SJSA1 (cell line): Measurements from ENCODE around the gene TRAP1. TPM values are rescaled to one million over a fixed set of nuclear protein-coding genes. Genes with fewer than 3 reads are reported as not detected.

Experiments used
- DNase-seq, 2 experiments: peaks; one replicate each; pipeline ENCODE4 v3.0.0-alpha.2; 2015 to 2020; ENCODE audit warnings: low spot score in 2 of 2, low read depth in 1 of 2
- H3K27ac ChIP-seq: fragments of 250-450 bp; sonication (Bioruptor Pico); 2 replicates; pipeline ENCODE4 v1.5.1; 2020; ENCODE audit warnings: mild to moderate bottlenecking, moderate library complexity
- H3K27me3 ChIP-seq: fragments of 250-450 bp; sonication (Bioruptor Pico); replicated peaks from 2 replicates; pipeline ENCODE4 v1.5.1; 2020; ENCODE audit warnings: mild to moderate bottlenecking, moderate library complexity
- H3K36me3 ChIP-seq: fragments of 250-450 bp; sonication (Bioruptor Pico); 2 replicates; pipeline ENCODE4 v1.5.1; 2020; ENCODE audit warnings: mild to moderate bottlenecking
- H3K4me1 ChIP-seq: fragments of 250-450 bp; sonication (Bioruptor Pico); replicated peaks from 2 replicates; pipeline ENCODE4 v1.6.1; 2021; ENCODE audit warnings: mild to moderate bottlenecking
- H3K4me3 ChIP-seq: fragments of 250-450 bp; sonication (Bioruptor Pico); 2 replicates; pipeline ENCODE4 v1.5.1; 2020; ENCODE audit warnings: mild to moderate bottlenecking
- H3K9me3 ChIP-seq: fragments of 250-450 bp; sonication (Bioruptor Pico); replicated peaks from 2 replicates; pipeline ENCODE4 v1.5.1; 2020; ENCODE audit warnings: mild to moderate bottlenecking
- total RNA-seq: library from RNA; depleted of rRNA; stranded (reverse); fragments of >200 nt; shearing (Covaris generic); gene quantifications from 2 replicates; pipeline ENCODE4 v1.2.3, GENCODE V29; 2014

Gene TRAP1
- total RNA-seq, 1 experiment from 2014 or later: 50.7 TPM

- Histone ChIP-seq H3K4me1 (no peaks in the 10 kb centered on the region), H3K9me3 (no peaks in the 10 kb centered on the region), H3K27ac (no peak within 1 kb of the TSS), H3K36me3 (peaks cover 47% of the 10 kb centered on the region), H3K27me3 (no peaks in the 10 kb centered on the region), H3K4me3 (no peak within 1 kb of the TSS)
- DNase-seq: peak; percentile 40 to 70
Measured at GRCh38 chr16:3654249-3654991, 62.9 kb downstream of the TRAP1 start, which contains the start of gene DNASE1. Gene DNASE1 (plus strand): TSS chr16:3654691. CDS start chr16:3655374, 683 bp downstream.

GRCh38 chr16:3652373-3653195, 64.7 kb downstream of the TRAP1 start:
- peak in 1 of 2 experiments; percentile 41 for DNase-seq
- no peak overlapping the region for H3K27ac ChIP-seq
- H3K36me3 ChIP-seq: peaks cover 30% of the 10 kb centered on the region
- no peak overlapping the region for H3K4me3 ChIP-seq
- H3K4me1 ChIP-seq: no peaks in the 10 kb centered on the region
- H3K9me3 ChIP-seq: no peaks in the 10 kb centered on the region
- H3K27me3 ChIP-seq: no peaks in the 10 kb centered on the region

GRCh38 chr16:3651461-3652372, 65.6 kb downstream of the TRAP1 start:
- DNase-seq: peak in 1 of 2 experiments; percentile 38
- no peaks in the 10 kb centered on the region for H3K27me3 ChIP-seq
- H3K9me3 ChIP-seq: no peaks in the 10 kb centered on the region
- H3K4me3 ChIP-seq: no peak overlapping the region
- no peak overlapping the region for H3K27ac ChIP-seq
- peaks cover 21% of the 10 kb centered on the region for H3K36me3 ChIP-seq
- H3K4me1 ChIP-seq: no peaks in the 10 kb centered on the region

GRCh38 chr16:3650631-3651265, 66.6 kb downstream of the TRAP1 start:
- H3K4me1 ChIP-seq: no peaks in the 10 kb centered on the region
- H3K9me3 ChIP-seq: no peaks in the 10 kb centered on the region
- no peak overlapping the region for H3K4me3 ChIP-seq
- peaks cover 15% of the 10 kb centered on the region for H3K36me3 ChIP-seq
- no peak overlapping the region for H3K27ac ChIP-seq
- H3K27me3 ChIP-seq: no peaks in the 10 kb centered on the region
- peak in 1 of 2 experiments; percentile 25 for DNase-seq

GRCh38 chr16:3646348-3646920, 70.9 kb downstream of the TRAP1 start:
- Histone ChIP-seq H3K27ac (no peak overlapping the region), H3K9me3 (no peaks in the 10 kb centered on the region), H3K4me1 (no peaks in the 10 kb centered on the region), H3K36me3 (peaks cover 7% of the 10 kb centered on the region; the same call in 1 of the 2 replicates), H3K27me3 (no peaks in the 10 kb centered on the region), H3K4me3 (no peak overlapping the region)
- DNase-seq: peak in 1 of 2 experiments; percentile 40

- Histone ChIP-seq H3K9me3 (no peaks in the 10 kb centered on the region), H3K4me3 (no peak overlapping the region)
Measured at GRCh38 chr16:3645504-3646347, 71.6 kb downstream of the TRAP1 start.

GRCh38 chr16:3645108-3645503, 72.2 kb downstream of the TRAP1 start:
- no peaks in the 10 kb centered on the region for H3K9me3 ChIP-seq
- no peaks in the 10 kb centered on the region for H3K27me3 ChIP-seq
- H3K4me3 ChIP-seq: no peak overlapping the region
- H3K27ac ChIP-seq: no peak overlapping the region
- DNase-seq: peak in 1 of 2 experiments; percentile 13
- H3K4me1 ChIP-seq: no peaks in the 10 kb centered on the region
- H3K36me3 ChIP-seq: peaks cover 13% of the 10 kb centered on the region

More at GRCh38 chr16:3645504-3646347, 71.6 kb downstream of the TRAP1 start:
- H3K27me3 ChIP-seq: no peaks in the 10 kb centered on the region
- no peak overlapping the region for H3K27ac ChIP-seq
- DNase-seq: peak in 1 of 2 experiments; percentile 39
- peaks cover 13% of the 10 kb centered on the region for H3K36me3 ChIP-seq
- H3K4me1 ChIP-seq: no peaks in the 10 kb centered on the region

- Histone ChIP-seq H3K9me3 (no peaks in the 10 kb centered on the region), H3K27me3 (no peaks in the 10 kb centered on the region), H3K4me1 (no peaks in the 10 kb centered on the region), H3K27ac (no peak overlapping the region), H3K4me3 (no peak overlapping the region), H3K36me3 (peaks cover 13% of the 10 kb centered on the region)
- DNase-seq: peak in 1 of 2 experiments; percentile 32
Measured at GRCh38 chr16:3643095-3643730, 74.1 kb downstream of the TRAP1 start.

GRCh38 chr16:3642397-3643094, 74.8 kb downstream of the TRAP1 start:
- Histone ChIP-seq H3K27ac (no peak overlapping the region), H3K4me3 (no peak overlapping the region), H3K36me3 (peaks cover 13% of the 10 kb centered on the region), H3K4me1 (no peaks in the 10 kb centered on the region), H3K27me3 (no peaks in the 10 kb centered on the region), H3K9me3 (no peaks in the 10 kb centered on the region)
- DNase-seq: peak in 1 of 2 experiments; percentile 41

GRCh38 chr16:3641801-3642396, 75.4 kb downstream of the TRAP1 start:
- H3K9me3 ChIP-seq: no peaks in the 10 kb centered on the region
- no peaks in the 10 kb centered on the region for H3K27me3 ChIP-seq
- no peak overlapping the region for H3K4me3 ChIP-seq
- H3K27ac ChIP-seq: no peak overlapping the region
- no peaks in the 10 kb centered on the region for H3K4me1 ChIP-seq
- peak in 1 of 2 experiments; percentile 30 for DNase-seq
- peaks cover 13% of the 10 kb centered on the region for H3K36me3 ChIP-seq
